SKM-1 (cell line): ENCODE data around the gene ALK.
"Not testable (repeated sequence)": the region's sequence is repeated elsewhere in the genome, so short reads cannot be mapped to it uniquely, and the experiment has no call there.

Experiments
- DNase-seq: peaks from one replicate; lab custom pipeline; 2025; ENCODE audit not compliant: unreplicated experiment; lab: John Stamatoyannopoulos, UW

ALK gene

DNA sequence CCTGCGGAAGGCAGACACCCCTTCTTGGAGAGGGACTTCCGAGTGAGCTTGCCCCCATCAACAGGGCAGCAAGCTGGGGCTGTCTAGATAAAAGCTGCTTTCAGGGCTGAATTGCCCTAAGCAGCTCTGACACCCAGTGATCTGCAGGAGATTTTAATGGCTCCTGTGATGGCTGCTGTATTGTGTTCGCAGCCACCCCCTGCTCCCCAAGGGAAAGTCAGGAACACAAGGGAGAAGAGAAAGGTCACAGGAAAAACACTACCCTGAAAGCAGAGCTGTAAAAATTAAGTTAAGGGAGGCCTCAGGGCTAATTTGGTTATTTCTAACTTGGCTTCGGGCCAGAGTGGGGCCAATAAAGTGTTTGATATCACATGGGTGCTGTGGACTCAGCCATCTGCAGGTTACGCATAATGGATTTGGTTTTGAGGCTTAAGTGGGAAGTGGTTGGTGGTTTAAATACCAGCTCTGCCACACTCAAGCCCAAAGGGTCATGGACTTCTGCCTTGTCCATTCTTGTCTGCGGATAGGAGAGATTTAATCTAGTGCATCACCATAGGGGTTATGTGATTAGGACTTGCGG is 658.6 kb downstream of the ALK start:
- DNase-seq, result no peak

GRCh38 chr2:29261003-29261402 is 660.4 kb downstream of the ALK start:
- no peak for DNase-seq

DNA sequence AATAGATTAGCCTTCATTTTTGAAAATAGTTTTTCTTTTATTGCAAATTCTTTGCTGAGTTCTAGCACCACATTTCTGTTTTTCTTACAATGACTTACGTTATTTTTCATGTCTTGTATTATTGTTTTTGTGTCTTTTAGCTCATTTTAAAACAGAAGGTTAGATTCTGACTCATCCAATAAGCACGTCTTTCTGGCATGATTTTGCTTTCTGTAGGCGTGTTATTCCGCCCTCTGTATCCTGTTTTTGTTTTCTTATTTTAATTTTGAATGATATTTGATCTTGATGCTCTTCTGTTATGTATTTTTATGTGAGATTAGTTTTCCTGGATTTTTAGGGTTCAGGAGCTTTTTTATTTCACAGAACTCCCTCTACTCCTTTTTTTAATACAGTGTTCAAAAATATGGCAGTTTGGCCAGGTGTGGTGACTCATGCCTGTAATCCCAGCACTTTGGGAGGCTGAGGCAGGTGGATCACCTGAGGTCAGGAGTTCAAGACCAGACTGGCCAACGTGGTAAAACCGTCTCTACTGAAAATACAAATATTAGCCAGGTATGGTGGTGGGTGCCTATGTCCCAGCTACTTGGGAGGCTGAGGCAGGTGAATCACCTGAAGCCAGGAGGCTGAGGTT is 661.1 kb downstream of the ALK start:
- no peak for DNase-seq

DNA sequence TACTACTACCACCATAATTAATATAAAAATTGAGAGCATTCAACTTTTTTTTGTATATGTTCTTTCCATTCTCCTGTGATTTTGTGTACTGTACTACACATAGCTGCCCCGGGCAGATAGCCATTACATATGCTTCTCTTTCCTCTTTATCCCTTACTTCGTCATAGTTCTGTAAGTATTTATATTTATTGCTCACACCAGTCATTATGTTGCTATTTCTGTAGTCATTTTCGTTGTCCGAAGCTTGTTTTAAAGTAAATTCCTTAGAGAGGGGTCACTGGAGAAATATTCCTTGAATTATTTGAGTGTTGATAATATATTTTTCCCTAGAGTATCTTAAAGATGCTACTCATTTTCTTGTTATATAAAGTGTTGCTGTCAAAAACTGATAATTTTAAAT is 662.2 kb downstream of the ALK start:
- no peak for DNase-seq

GRCh38 chr2:29255004-29255403 is 666.4 kb downstream of the ALK start:
- DNase-seq, result no peak

GRCh38 chr2:29253495-29254275 is 667.7 kb downstream of the ALK start:
- DNase-seq, result not testable (repeated sequence)

DNA sequence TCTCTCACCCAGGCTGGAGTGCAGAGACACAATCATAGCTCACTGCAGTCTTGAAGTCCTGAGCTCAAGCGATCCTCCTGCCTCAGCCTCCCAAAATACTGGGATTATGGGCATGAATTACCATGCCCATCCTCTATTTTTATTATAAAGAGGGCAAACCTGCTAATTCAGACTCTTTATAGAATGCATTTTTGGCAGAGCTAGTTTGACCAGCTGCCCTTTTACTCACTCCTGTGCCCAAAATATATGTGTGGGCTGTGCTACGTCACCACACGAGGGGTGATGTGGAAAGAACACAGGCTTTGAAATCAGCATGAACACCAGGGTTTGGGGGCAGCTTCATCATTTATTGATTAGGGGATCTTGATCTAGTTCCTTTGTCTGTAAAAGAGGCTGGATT is 668.4 kb downstream of the ALK start:
- no peak for DNase-seq

DNA sequence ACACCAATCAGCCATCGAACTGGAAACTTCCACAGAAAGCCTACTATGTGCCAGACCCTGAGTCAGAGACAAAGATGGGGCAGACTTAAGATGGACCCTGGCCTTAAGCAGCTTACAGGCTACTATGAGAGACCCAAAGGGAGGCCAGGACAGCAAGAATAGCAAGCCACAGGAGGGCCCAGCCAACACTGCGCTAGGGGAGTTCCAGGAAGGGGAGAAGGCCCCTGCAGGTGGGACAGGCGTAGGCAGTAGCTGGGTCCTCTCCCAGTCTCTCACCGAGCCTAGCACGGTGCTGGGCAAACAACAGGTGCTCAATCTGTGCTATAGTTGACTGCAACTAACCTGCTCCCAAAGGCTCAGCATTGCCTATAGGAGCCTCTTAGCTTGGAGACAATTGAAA is 670.0 kb downstream of the ALK start:
- no peak for DNase-seq

DNA sequence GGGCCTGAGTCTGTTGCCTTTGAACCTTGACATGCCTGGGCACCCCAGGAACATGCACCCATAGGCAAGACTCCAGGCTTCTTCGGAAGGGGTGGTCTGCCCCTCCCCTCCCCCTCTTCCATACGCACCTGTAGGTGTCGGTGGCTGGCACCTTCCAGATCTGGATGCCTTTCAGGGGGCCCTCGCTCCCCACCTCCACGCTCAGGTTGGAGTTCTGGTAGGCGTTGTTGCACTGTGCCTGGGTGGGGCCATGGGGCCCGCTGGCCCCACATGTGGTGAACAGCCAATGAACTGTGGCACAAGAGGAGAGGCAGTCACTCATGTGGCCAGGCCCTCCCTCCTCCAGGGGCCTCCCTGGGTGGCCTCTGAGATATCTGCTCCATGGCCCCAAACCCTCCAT is 670.4 kb downstream of the ALK start:
- DNase-seq, result no peak

GRCh38 chr2:29249666-29250253 is 671.6 kb downstream of the ALK start:
- no peak for DNase-seq

- no peak for DNase-seq
Measured at GRCh38 chr2:29247336-29247914, 674.0 kb downstream of the ALK start.

DNA sequence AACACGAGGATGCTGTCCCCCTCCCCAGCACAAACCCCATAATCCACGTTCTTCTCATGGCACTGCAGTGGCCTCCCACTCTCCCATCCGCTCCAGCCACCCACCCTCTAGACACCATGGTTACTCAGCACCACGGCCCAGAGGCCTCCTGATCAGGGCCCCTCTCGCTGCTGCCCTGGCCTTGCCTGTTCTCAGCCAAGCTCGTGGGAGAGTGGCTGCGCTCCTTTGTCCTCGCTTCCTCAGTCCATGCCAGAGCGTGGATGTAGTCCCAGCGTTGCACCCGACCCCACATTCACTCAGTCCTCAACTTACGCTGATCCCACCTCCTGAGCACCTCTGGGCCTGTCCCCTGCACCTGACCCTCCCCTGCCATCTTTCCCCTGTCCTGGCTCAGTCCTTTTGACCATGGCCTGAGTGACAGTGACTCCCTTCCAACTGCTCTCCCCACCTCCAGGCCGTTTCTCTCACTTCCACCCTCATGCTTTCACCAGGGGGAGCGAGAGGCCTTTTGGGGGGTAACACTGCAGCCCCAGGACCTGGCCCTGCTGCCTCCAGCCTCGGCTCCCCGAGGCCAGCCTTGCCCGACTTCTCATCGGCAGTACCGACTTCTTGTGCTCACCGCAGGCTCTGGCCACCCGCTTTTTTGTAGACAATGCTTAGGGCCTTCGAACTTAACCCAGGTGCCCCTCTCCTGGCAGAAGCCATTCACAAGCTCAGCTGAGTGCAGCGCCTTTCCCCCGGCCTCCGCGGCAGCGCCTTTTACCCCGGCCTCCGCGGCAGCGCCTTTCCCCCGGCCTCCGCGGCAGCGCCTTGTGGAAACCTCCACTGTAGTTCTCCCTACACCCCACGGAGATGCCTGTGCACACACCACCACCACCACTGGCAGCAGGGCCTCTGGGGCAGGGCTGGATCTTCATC is 674.7 kb downstream of the ALK start:
- no peak for DNase-seq

GRCh38 chr2:29245742-29246382 is 675.5 kb downstream of the ALK start:
- DNase-seq, result no peak

DNA sequence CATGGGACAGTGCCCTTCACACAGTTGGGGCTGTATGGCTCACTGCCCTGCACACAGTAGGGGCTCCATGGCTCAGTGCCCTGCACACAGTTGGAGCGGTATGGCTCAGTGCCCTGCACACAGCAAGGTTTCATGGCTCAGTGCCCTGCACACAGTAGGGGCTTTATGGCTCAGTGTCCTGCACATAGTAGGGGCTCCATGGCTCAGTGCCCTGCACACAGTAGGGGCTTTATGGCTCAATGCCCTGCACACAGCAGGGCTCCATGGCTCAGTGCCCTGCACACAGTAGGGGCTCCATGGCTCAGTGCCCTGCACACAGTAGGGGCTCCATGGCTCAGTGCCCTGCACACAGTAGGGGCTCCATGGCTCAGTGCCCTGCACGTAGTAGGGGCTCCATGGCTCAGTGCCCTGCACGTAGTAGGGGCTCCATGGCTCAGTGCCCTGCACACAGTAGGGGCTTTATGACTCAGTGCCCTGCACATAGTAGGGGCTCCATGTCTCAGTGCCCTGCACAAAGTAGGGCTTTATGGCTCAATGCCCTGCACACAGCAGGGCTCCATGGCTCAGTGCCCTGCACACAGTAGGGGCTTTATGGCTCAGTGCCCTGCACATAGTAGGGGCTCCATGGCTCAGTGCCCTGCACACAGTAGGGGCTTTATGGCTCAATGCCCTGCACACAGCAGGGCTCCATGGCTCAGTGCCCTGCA is 676.2 kb downstream of the ALK start:
- not testable (repeated sequence) for DNase-seq

DNA sequence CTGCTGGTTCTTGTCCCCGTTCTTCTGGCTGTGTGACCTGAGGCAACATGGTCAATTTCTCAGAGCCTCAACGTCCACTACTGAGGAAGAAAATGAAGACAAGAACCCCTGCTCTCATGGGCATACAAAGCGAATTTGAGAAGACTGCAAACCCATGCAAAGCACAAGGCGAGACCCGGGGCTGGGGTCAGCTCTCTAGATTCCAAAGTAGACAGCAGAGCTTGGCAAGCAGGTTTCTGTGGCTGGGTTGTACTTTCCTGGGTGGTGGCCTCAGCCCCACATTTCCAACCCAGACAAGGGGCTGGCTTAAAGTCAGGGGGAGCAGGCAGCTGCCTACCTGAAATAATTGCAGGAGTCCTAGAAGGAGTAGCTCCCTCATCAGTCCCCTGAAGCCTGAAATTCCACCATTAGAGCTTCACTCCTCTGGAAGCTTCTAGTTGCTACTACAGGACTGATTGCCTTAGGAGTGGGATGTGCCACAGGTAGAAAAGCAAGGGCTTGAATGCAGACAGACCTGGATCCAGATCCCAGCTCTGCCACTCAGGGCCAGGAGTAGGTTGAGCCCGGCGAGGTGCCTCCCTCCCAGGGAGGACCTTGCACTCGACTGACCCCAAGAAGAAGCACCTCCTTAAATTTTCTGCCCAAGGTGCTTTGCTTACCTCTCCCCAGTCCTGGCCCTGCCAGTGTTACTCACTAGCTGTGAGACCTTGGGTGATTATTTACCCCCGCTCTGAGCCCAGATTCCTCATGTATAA is 678.6 kb downstream of the ALK start:
- no peak for DNase-seq

DNA sequence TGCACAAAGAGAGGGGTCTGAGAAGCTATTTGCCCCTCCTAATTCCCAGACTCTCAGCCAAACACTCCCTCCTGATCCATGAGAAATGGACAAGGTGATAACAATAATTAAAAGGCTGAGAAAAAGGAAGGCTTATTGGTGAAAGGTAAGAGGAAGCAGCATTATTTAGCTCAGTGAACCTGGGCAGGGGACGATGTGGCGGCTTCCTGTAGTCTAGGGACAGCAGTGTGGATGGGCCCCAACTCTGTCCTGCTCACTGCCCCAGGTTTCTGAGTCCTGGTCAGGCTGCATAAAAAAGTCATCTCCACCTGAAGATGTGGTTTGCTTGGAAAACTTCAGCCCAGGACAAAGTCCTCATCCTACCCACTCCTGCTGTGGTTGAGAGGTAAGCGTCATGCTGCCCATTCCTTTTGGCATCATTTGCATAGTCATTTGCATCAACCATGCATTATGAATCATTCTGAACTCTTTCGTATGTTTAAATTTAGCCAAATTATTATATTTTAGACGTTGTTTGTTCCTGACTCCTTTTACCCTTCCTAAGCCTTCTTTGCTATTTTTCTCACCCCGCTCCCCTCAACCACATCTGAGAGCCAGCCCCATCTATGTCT is 679.3 kb downstream of the ALK start:
- no peak for DNase-seq

- no peak for DNase-seq
Measured at GRCh38 chr2:29241341-29241740, 680.0 kb downstream of the ALK start.

- DNase-seq, result no peak
Measured at GRCh38 chr2:29240601-29241000, 680.8 kb downstream of the ALK start.
